ENCODE measurements around the gene CELF2.

- TF ChIP-seq, protein P1, sequence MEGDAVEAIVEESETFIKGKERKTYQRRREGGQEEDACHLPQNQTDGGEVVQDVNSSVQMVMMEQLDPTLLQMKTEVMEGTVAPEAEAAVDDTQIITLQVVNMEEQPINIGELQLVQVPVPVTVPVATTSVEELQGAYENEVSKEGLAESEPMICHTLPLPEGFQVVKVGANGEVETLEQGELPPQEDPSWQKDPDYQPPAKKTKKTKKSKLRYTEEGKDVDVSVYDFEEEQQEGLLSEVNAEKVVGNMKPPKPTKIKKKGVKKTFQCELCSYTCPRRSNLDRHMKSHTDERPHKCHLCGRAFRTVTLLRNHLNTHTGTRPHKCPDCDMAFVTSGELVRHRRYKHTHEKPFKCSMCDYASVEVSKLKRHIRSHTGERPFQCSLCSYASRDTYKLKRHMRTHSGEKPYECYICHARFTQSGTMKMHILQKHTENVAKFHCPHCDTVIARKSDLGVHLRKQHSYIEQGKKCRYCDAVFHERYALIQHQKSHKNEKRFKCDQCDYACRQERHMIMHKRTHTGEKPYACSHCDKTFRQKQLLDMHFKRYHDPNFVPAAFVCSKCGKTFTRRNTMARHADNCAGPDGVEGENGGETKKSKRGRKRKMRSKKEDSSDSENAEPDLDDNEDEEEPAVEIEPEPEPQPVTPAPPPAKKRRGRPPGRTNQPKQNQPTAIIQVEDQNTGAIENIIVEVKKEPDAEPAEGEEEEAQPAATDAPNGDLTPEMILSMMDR (IDR thresholded peaks at IDR 0.05) = no peak
- TF ChIP-seq POLR2A (IDR thresholded peaks at IDR 0.05) = no peak
- no peak for TF ChIP-seq EP300 (IDR thresholded peaks at IDR 0.05)
Observed at GRCh38 chr10:11263767-11264166, 246.1 kb downstream of the CELF2 start.
